OCI-LY7 (cell line): ENCODE data around the gene GNAO1. TPM values are rescaled to one million over a fixed set of nuclear protein-coding genes. Genes with fewer than 3 reads are reported as not detected.

ENCODE experiments used
- BruUV-seq: library from RNA; stranded (reverse); fragments of 400-500 nt; replicated peaks from 2 replicates; lab custom pipeline; 2021; lab: Mats Ljungman, UMichigan
- CTCF ChIA-PET: fragments of 300-600 bp; sonication (Branson Sonifier 250); formaldehyde crosslinking; loops from one replicate; lab custom pipeline; 2022; ENCODE audit warnings: antibody characterized with exemption; ENCODE audit not compliant: unreplicated experiment; lab: Charles Lee
- POLR2A ChIA-PET: fragments of 300-600 bp; sonication (Branson Sonifier 250); formaldehyde crosslinking; loops from one replicate; lab custom pipeline; 2022; ENCODE audit warnings: antibody characterized with exemption; lab: Charles Lee
- DNase-seq: peaks from one replicate; pipeline ENCODE4 v3.0.0-alpha.2; 2015; ENCODE audit warnings: low spot score
- H2AFZ ChIP-seq: fragments of 200-600 bp; sonication (generic), shearing (Covaris generic); 2 replicates; pipeline ENCODE4 v1.6.1; 2014; ENCODE audit warnings: mild to moderate bottlenecking, antibody characterized with exemption, low read length, moderate library complexity
- H3K27ac ChIP-seq: fragments of 200-600 bp; sonication (generic); 2 replicates; pipeline ENCODE4 v1.5.1; 2014; ENCODE audit warnings: mixed run types, low read depth, mild to moderate bottlenecking, moderate library complexity, low read length, inconsistent platforms; ENCODE audit not compliant: poor library complexity, severe bottlenecking
- H3K36me3 ChIP-seq: fragments of 200-600 bp; sonication (generic); 2 replicates; pipeline ENCODE4 v1.6.1; 2014; ENCODE audit warnings: mild to moderate bottlenecking, antibody characterized with exemption, low read length, moderate library complexity, mixed read lengths; ENCODE audit not compliant: insufficient read depth
- H3K4me1 ChIP-seq: fragments of 200-600 bp; sonication (generic); 2 replicates; pipeline ENCODE4 v1.5.1; 2014; ENCODE audit warnings: mild to moderate bottlenecking, low read length; ENCODE audit not compliant: insufficient read depth, poor library complexity, severe bottlenecking
- H3K4me2 ChIP-seq: fragments of 200-600 bp; sonication (generic); 2 replicates; pipeline ENCODE4 v1.6.1; 2014; ENCODE audit warnings: mild to moderate bottlenecking, low read length
- H3K4me3 ChIP-seq: fragments of 200-600 bp; sonication (generic); 2 replicates; pipeline ENCODE4 v1.5.1; 2014; ENCODE audit warnings: mild to moderate bottlenecking, low read depth, low read length; ENCODE audit not compliant: poor library complexity, severe bottlenecking
- H3K79me2 ChIP-seq: fragments of 200-600 bp; sonication (generic); 2 replicates; pipeline ENCODE4 v1.6.1; 2016; ENCODE audit warnings: low read depth, mild to moderate bottlenecking, low read length, moderate library complexity, mixed read lengths; ENCODE audit not compliant: insufficient read depth
- H3K9me2 ChIP-seq: fragments of 200-600 bp; sonication (generic); 2 replicates; pipeline ENCODE4 v1.6.1; 2016; ENCODE audit warnings: mild to moderate bottlenecking, low read length, mixed read lengths; ENCODE audit not compliant: insufficient read depth
- H3K9me3 ChIP-seq: fragments of 200-600 bp; sonication (generic); 2 replicates; pipeline ENCODE4 v1.6.1; 2014; ENCODE audit warnings: mild to moderate bottlenecking, mixed run types, low read length, mixed read lengths
- H4K20me1 ChIP-seq: fragments of 200-600 bp; sonication (generic); 2 replicates; pipeline ENCODE4 v1.6.1; 2014; ENCODE audit warnings: mild to moderate bottlenecking, antibody characterized with exemption, low read length, moderate library complexity, mixed read lengths; ENCODE audit not compliant: insufficient read depth
- EZH2phosphoT487 ChIP-seq: fragments of 200-600 bp; sonication (generic); IDR thresholded peaks from 2 replicates; pipeline ENCODE4 v1.6.1; 2018; ENCODE audit warnings: low read depth, borderline replicate concordance, mild to moderate bottlenecking, mixed run types, antibody characterized with exemption, low read length, moderate library complexity, mixed read lengths
- intact Hi-C: fragments of 100-400 bp; cut with micrococcal nuclease; formaldehyde crosslinking; loops from one replicate; pipeline ENCODE4 v1.10.0; 2022; ENCODE audit not compliant: unreplicated experiment
- total RNA-seq, 2 experiments: library from RNA; depleted of rRNA in 1 of 2; stranded (reverse); fragments of >200 nt in 1 of 2; shearing (Covaris generic) in 1 of 2; gene quantifications; 2 replicates each; pipeline ENCODE4 v1.2.3, GENCODE V29; 2014 to 2022
- TF ChIP-seq, protein P1 (sequence below): fragments of 200-600 bp; sonication (generic); conservative IDR thresholded peaks from 2 replicates; pipeline ENCODE4 v1.5.1; 2014; ENCODE audit warnings: mild to moderate bottlenecking, antibody characterized with exemption, low read length, moderate library complexity, mixed read lengths

GNAO1 gene
- total RNA-seq, 2 experiments from 2014 or later, result not detected

DNA sequence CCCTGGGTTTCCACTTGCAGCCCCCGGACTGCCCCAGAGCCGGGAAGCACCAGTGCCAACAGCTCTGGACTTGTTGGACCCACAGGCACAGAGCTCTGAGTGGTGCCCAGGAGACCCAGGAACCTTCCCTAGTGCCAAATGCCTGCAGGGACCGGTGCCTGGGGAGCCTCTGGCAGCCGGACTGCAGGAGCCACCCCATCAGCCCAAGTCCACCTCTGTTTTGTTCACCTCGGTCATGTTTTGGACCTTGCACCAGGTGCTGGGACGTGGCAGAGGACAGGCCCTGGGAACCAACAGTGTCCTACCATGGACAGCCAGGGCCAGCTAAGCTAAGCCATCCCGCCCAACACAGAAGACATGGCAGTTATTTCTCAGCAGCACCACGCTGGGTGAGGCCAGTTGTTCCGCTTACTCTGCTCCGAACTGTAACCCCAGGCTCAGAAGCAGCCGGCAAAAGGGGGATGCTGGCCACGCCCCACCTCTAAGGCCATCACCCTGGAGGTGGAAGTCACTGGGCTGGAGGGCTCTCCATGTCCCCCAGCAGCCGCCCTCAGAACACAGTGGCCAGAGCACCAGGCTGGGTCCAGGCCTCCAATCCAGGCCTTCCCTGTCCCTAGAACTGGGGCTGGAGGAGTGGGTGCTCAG is 154.2 kb downstream of the GNAO1 start:
- no peaks in the 10 kb centered on the region for H3K9me2 ChIP-seq
- no peaks in the 10 kb centered on the region for H3K79me2 ChIP-seq
- ChIA-PET POLR2A (no interaction called here), CTCF (no interaction called here)
- H3K9me3 ChIP-seq, result no peaks in the 10 kb centered on the region
- H3K27ac ChIP-seq, result no peak overlapping the region
- no peak for DNase-seq
- H3K4me1 ChIP-seq, result no peaks in the 10 kb centered on the region
- no peak overlapping the region for H3K4me3 ChIP-seq
- no peaks in the 10 kb centered on the region for H3K36me3 ChIP-seq
- TF ChIP-seq, protein P1, sequence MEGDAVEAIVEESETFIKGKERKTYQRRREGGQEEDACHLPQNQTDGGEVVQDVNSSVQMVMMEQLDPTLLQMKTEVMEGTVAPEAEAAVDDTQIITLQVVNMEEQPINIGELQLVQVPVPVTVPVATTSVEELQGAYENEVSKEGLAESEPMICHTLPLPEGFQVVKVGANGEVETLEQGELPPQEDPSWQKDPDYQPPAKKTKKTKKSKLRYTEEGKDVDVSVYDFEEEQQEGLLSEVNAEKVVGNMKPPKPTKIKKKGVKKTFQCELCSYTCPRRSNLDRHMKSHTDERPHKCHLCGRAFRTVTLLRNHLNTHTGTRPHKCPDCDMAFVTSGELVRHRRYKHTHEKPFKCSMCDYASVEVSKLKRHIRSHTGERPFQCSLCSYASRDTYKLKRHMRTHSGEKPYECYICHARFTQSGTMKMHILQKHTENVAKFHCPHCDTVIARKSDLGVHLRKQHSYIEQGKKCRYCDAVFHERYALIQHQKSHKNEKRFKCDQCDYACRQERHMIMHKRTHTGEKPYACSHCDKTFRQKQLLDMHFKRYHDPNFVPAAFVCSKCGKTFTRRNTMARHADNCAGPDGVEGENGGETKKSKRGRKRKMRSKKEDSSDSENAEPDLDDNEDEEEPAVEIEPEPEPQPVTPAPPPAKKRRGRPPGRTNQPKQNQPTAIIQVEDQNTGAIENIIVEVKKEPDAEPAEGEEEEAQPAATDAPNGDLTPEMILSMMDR, result no peak
- no peak for TF ChIP-seq EZH2phosphoT487
- H4K20me1 ChIP-seq, result no peaks in the 10 kb centered on the region
- intact Hi-C loops, result no loop called here
- BruUV-seq, result no TSS peak
- H3K4me2 ChIP-seq, result no peak overlapping the region
- H2AFZ ChIP-seq, result no peak overlapping the region

DNA sequence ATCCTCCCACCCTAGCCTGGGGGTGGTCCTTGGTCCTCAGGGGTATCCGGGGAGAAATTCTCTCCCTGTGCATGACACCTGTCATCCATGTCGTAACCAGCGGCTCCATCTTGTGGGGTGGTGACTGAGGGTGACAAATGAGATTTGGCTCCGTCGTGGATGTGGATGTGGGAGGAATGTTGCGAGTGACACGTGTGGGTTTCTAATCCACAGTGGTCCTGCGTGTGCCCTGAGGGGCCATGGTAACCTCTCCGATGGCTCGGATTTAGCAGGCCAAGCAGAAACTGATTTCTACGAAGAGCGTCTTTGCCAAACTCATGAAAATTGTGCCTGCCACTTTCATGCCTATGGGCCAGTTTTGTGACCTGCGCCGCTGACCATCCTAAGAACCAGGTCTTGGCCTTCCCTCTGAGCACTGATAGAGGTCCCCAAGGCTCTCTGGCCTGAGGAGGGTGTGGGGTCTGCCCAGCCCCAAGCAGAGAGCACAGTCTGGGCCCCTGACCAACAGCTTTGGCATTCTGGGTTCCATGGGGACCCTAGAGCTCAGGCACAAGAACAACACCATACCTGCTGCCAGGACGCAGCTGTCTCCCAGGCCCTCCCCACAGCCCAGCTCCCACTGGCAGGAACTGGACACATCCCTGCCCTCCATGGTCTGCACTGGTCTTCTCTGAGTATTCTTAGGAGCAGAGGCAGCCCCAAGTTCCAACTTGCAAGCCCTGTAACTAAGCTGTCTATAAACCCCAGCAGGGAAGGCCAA is 155.0 kb downstream of the GNAO1 start:
- no peaks in the 10 kb centered on the region for H3K4me1 ChIP-seq
- no peaks in the 10 kb centered on the region for H3K79me2 ChIP-seq
- intact Hi-C loops, result no loop called here
- no peaks in the 10 kb centered on the region for H3K9me3 ChIP-seq
- no peaks in the 10 kb centered on the region for H4K20me1 ChIP-seq
- no peaks in the 10 kb centered on the region for H3K36me3 ChIP-seq
- no peaks in the 10 kb centered on the region for H3K9me2 ChIP-seq
- BruUV-seq, result no TSS peak
- H3K4me2 ChIP-seq, result no peak overlapping the region
- ChIA-PET POLR2A (no interaction called here), CTCF (no interaction called here)
- H2AFZ ChIP-seq, result no peak overlapping the region
- DNase-seq, result no peak
- TF ChIP-seq EZH2phosphoT487, result no peak
- TF ChIP-seq, protein P1, result no peak
- H3K27ac ChIP-seq, result no peak overlapping the region
- no peak overlapping the region for H3K4me3 ChIP-seq

DNA sequence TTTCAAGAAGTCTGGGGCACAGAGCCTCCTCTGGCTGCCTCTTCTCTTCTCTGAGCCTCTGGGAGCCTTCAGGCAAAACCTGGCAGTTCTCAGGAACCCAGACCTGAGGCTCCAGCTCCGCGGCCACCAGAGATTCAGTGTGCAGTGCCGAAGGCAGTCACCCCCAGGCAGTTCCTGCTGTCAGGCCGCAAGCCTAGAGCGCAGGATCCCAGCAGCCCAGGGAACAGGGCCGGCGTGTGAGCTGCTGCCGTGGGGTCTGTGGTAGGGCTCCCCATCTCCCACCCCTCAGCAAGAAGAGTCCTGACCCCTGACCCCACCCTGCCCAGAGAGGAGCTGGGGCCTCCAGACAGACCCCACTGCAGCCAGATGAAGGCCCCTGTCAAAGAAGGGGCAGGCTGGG is 155.9 kb downstream of the GNAO1 start:
- CTCF ChIA-PET, result no interaction called here
- TF ChIP-seq, protein P1, result no peak
- TF ChIP-seq EZH2phosphoT487, result no peak

More for the DNA sequence above, 155.9 kb downstream of the GNAO1 start:
- POLR2A ChIA-PET, result no interaction called here
- intact Hi-C loops, result no loop called here
- H3K9me2 ChIP-seq, result no peaks in the 10 kb centered on the region
- DNase-seq, result no peak
- H3K27ac ChIP-seq, result no peak overlapping the region
- no TSS peak for BruUV-seq
- H3K4me2 ChIP-seq, result no peak overlapping the region
- no peak overlapping the region for H3K4me3 ChIP-seq
- no peaks in the 10 kb centered on the region for H3K36me3 ChIP-seq
- H2AFZ ChIP-seq, result no peak overlapping the region
- H3K4me1 ChIP-seq, result no peaks in the 10 kb centered on the region
- H3K79me2 ChIP-seq, result no peaks in the 10 kb centered on the region
- H4K20me1 ChIP-seq, result no peaks in the 10 kb centered on the region
- no peaks in the 10 kb centered on the region for H3K9me3 ChIP-seq
